H1 (cell line): Measurements from ENCODE around the gene NLRC5. TPM values are rescaled to one million over a fixed set of nuclear protein-coding genes. Genes with fewer than 3 reads are reported as not detected.

Experiments used
- CTCF ChIA-PET: fragments of 300-600 bp; sonication (Branson Sonifier 250); formaldehyde crosslinking; loops from one replicate; lab custom pipeline; 2021; ENCODE audit not compliant: partially characterized antibody; lab: Charles Lee
- POLR2A ChIA-PET: fragments of 300-600 bp; sonication (Branson Sonifier 250); formaldehyde crosslinking; loops from one replicate; lab custom pipeline; 2021; ENCODE audit warnings: inconsistent platforms; ENCODE audit not compliant: partially characterized antibody; lab: Charles Lee
- DNase-seq, 2 experiments: peaks; one replicate each; pipeline versions ENCODE4 v3.0.0 to v3.0.0-alpha.2; 2010 to 2022; ENCODE audit warnings: low spot score in 2 of 2, low read depth in 1 of 2, mixed read lengths in 1 of 2
- FAIRE-seq: peaks from 2 replicates; lab custom pipeline; 2011; peaks lifted over from hg19 to GRCh38; lab: Jason Lieb, UNC
- H2AFZ ChIP-seq: 2 replicates; pipeline ENCODE4 v1.8.1; 2012; ENCODE audit warnings: low read length, inconsistent platforms
- H2AK5ac ChIP-seq: 2 replicates; pipeline ENCODE4 v1.6.1; 2013; ENCODE audit warnings: low read depth, low read length
- H2BK120ac ChIP-seq: replicated peaks from 2 replicates; pipeline ENCODE3; 2013; ENCODE audit warnings: low read depth, low read length, inconsistent platforms
- H2BK12ac ChIP-seq: 2 replicates; pipeline ENCODE4 v1.6.1; 2013; ENCODE audit warnings: low read depth, low read length
- H2BK15ac ChIP-seq: 2 replicates; pipeline ENCODE4 v1.6.1; 2013; ENCODE audit warnings: low read length
- H2BK20ac ChIP-seq: 2 replicates; pipeline ENCODE4 v1.6.1; 2013; ENCODE audit warnings: low read length
- H2BK5ac ChIP-seq: 2 replicates; pipeline ENCODE4 v1.6.1; 2013; ENCODE audit warnings: low read depth, low read length
- H3K14ac ChIP-seq: 2 replicates; pipeline ENCODE4 v1.6.1; 2013; ENCODE audit warnings: inconsistent platforms; ENCODE audit not compliant: insufficient read length
- H3K18ac ChIP-seq: 2 replicates; pipeline ENCODE4 v1.6.1; 2013; ENCODE audit warnings: low read length; ENCODE audit errors: extremely low read depth
- H3K23ac ChIP-seq: 2 replicates; pipeline ENCODE4 v1.6.1; 2013; ENCODE audit warnings: inconsistent platforms; ENCODE audit not compliant: insufficient read length
- H3K23me2 ChIP-seq: 2 replicates; pipeline ENCODE4 v1.6.1; 2013; ENCODE audit warnings: low read depth, low read length
- H3K27ac ChIP-seq: 2 replicates; pipeline ENCODE4 v1.6.1; 2011; ENCODE audit warnings: low read depth, low read length, inconsistent platforms
- H3K27me3 ChIP-seq, 4 experiments: replicated peaks in 1 of 4; 1 replicate in 1 of 4; 2 replicates in 3 of 4; pipeline versions ENCODE4 v1.6.1 to v1.8.1; 2011 to 2013; ENCODE audit warnings: low read length in 3 of 4, mild to moderate bottlenecking in 3 of 4, inconsistent platforms in 2 of 4, mixed read lengths in 2 of 4, moderate library complexity in 1 of 4; ENCODE audit not compliant: control insufficient read depth in 3 of 4, insufficient read depth in 3 of 4; ENCODE audit errors: extremely low read depth in 1 of 4
- H3K36me3 ChIP-seq, 4 experiments: 2 replicates each; pipeline versions ENCODE4 v1.6.1 to v1.8.1; 2011 to 2013; ENCODE audit warnings: mild to moderate bottlenecking in 4 of 4, low read length in 3 of 4, moderate library complexity in 2 of 4, control low read depth in 1 of 4, inconsistent platforms in 1 of 4; ENCODE audit not compliant: insufficient read depth in 4 of 4, control insufficient read depth in 2 of 4
- H3K4ac ChIP-seq: replicated peaks from 2 replicates; pipeline ENCODE3; 2013; ENCODE audit warnings: low read length, low read depth, mixed read lengths, inconsistent platforms; ENCODE audit not compliant: insufficient read length
- H3K4me1 ChIP-seq, 4 experiments: replicated peaks in 1 of 4; 1 replicate in 1 of 4; 2 replicates in 3 of 4; pipeline versions ENCODE4 v1.6.1 to v1.8.1; 2011 to 2013; ENCODE audit warnings: low read length in 3 of 4, inconsistent platforms in 2 of 4, mixed read lengths in 1 of 4; ENCODE audit not compliant: insufficient read depth in 4 of 4, control insufficient read depth in 3 of 4
- H3K4me2 ChIP-seq, 2 experiments: 2 replicates each; pipeline versions ENCODE4 v1.6.1 to v1.8.1; 2011 to 2013; ENCODE audit warnings: low read depth in 2 of 2, low read length in 2 of 2, control low read depth in 1 of 2, inconsistent platforms in 1 of 2, mild to moderate bottlenecking in 1 of 2; ENCODE audit not compliant: insufficient read depth in 1 of 2
- H3K4me3 ChIP-seq, 4 experiments: fragments of 200-600, 300-600 bp in 1 of 4; sonication (generic), shearing (Covaris generic), sonication (Bioruptor Twin) in 1 of 4; 2 replicates each; pipeline versions ENCODE4 v1.5.1 to v1.8.1; 2011 to 2016; ENCODE audit warnings: low read length in 4 of 4, low read depth in 3 of 4, control low read depth in 2 of 4, inconsistent platforms in 2 of 4, mild to moderate bottlenecking in 2 of 4, mixed read lengths in 1 of 4, moderate library complexity in 1 of 4; ENCODE audit not compliant: insufficient read depth in 2 of 4; ENCODE audit errors: extremely low read depth in 1 of 4
- H3K56ac ChIP-seq: replicated peaks from 2 replicates; pipeline ENCODE3; 2013; ENCODE audit warnings: low read depth, mild to moderate bottlenecking, mixed read lengths, low read length, inconsistent platforms; ENCODE audit not compliant: insufficient read length
- H3K79me1 ChIP-seq: 2 replicates; pipeline ENCODE4 v1.6.1; 2013; ENCODE audit warnings: low read depth, low read length, control low read depth
- H3K79me2 ChIP-seq, 2 experiments: 2 replicates each; pipeline versions ENCODE4 v1.6.1 to v1.8.1; 2012 to 2013; ENCODE audit warnings: low read length in 2 of 2, mild to moderate bottlenecking in 2 of 2, inconsistent platforms in 1 of 2; ENCODE audit not compliant: insufficient read depth in 2 of 2, control insufficient read depth in 1 of 2
- H3K9ac ChIP-seq, 4 experiments: replicated peaks in 1 of 4; 1 replicate in 1 of 4; 2 replicates in 3 of 4; pipeline versions ENCODE4 v1.6.1 to v1.8.1; 2011 to 2013; ENCODE audit warnings: low read depth in 3 of 4, low read length in 3 of 4, control low read depth in 2 of 4, mild to moderate bottlenecking in 2 of 4, moderate library complexity in 2 of 4, inconsistent platforms in 1 of 4; ENCODE audit errors: extremely low read depth in 1 of 4
- H3K9me3 ChIP-seq, 2 experiments: 2 replicates each; pipeline versions ENCODE4 v1.6.1 to v1.8.1; 2012 to 2013; ENCODE audit warnings: mild to moderate bottlenecking in 2 of 2, moderate library complexity in 2 of 2, control low read depth in 1 of 2, inconsistent platforms in 1 of 2, low read depth in 1 of 2, low read length in 1 of 2, mixed read lengths in 1 of 2; ENCODE audit not compliant: insufficient read depth in 2 of 2
- H4K20me1 ChIP-seq, 2 experiments: replicated peaks in 1 of 2; 2 replicates each; pipeline versions ENCODE3 to v1.8.1; 2011 to 2013; ENCODE audit warnings: inconsistent platforms in 2 of 2, low read length in 2 of 2, mild to moderate bottlenecking in 1 of 2; ENCODE audit not compliant: insufficient read depth in 2 of 2, control insufficient read depth in 1 of 2
- H4K5ac ChIP-seq: 2 replicates; pipeline ENCODE4 v1.6.1; 2013; ENCODE audit warnings: low read length, low read depth, mixed read lengths, inconsistent platforms; ENCODE audit not compliant: insufficient read length
- H4K8ac ChIP-seq: 2 replicates; pipeline ENCODE4 v1.8.0; 2013; ENCODE audit warnings: mild to moderate bottlenecking, moderate library complexity, low read length, inconsistent platforms; ENCODE audit not compliant: insufficient read depth; ENCODE audit errors: extremely low read depth
- H4K91ac ChIP-seq: replicated peaks from 2 replicates; pipeline ENCODE3; 2013; ENCODE audit warnings: low read length, mixed read lengths, inconsistent platforms; ENCODE audit not compliant: insufficient read length
- TAF7 ChIP-seq: optimal IDR thresholded peaks from 2 replicates; pipeline ENCODE3; 2011; ENCODE audit warnings: low read depth, mild to moderate bottlenecking, inconsistent platforms, low read length, moderate library complexity, borderline replicate concordance
- WGBS, 2 experiments: shearing (Covaris generic) in 1 of 2; methylation state at CpG; one replicate each; pipeline versions ENCODE4 v1.1.6 to v1.1.7; 2013 to 2015; ENCODE audit warnings: low lambda C conversion rate in 2 of 2, mixed read lengths in 2 of 2, inconsistent platforms in 1 of 2, low coverage in 1 of 2, missing lambda C conversion rate in 1 of 2; ENCODE audit not compliant: insufficient replicate concordance in 2 of 2, insufficient coverage in 1 of 2, insufficient read length in 1 of 2; ENCODE audit errors: extremely low coverage in 1 of 2, missing lambda C conversion rate in 1 of 2; 5-methylcytosine and 5-hydroxymethylcytosine counted together
- polyA plus RNA-seq, 7 experiments: library from polyadenylated mRNA; depleted of rRNA in 3 of 7; stranded (reverse) in 5 of 7; unstranded in 2 of 7; fragments of >200 nt in 5 of 7; fragments of 200-250 nt in 2 of 7; gene quantifications; 1 replicate in 5 of 7; 2 replicates in 1 of 7; 4 replicates in 1 of 7; pipeline versions ENCODE4 v1.2.1 to v1.2.3, GENCODE V29; 2011 to 2013; ENCODE audit warnings: missing spikeins in 2 of 7, mixed read lengths in 2 of 7
- total RNA-seq: library from RNA; stranded (reverse); fragmentation: NEBNext Ultra II Directional; extraction: Animal tissue kit (Norgen Biotek cat#: 25700); gene quantifications from 2 replicates; pipeline ENCODE4 v1.2.1, GENCODE V29; 2021

Gene NLRC5
- total and polyA plus RNA-seq, 2 of the 8 experiments (the other 6 are each of a cell fraction or from before 2014, with no cell fraction given) = 2.2 to 3.2 TPM

DNA sequence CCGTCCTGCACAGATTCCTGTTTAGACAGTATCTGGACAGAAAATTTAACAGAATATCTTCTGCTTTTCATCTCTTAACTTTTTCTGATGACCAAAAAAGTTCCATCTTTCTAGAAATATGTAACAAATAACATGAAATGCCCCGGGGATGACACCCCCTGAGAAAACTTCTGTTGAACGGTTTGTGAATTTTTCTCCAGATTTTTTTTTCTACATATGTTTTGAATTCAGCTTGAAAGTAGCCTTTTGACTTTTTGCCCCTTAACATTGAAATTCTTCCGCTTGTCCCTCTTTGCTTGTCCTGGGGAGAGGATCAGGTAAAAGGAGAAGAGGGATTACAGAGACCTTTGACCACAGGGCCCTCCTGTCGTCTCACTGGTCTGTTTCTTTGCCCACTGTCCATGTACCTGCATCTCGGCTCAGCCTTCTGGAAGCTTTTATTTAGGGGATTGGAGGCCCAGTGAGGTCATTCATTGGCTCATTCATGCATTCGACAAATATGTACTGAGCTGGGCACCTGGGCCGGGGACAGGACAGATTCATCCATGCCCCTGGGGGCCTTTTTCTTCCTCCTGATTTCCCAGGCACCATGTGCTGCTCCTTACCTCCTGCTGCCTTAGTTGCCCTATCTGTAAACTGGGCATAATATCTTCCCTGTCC is 83.4 kb downstream of the NLRC5 start:
- H4K91ac ChIP-seq = no peak overlapping the region
- H3K79me2 ChIP-seq = no peaks in the 10 kb centered on the region
- no peak overlapping the region for H4K5ac ChIP-seq
- no peak overlapping the region for H2BK5ac ChIP-seq
- CTCF ChIA-PET = interaction anchor here (1.2 kb wide), 1 partner anchor 11 kb away, joined by 3 read pairs; no protein-coding TSS in a partner anchor
- no peak overlapping the region for H3K4ac ChIP-seq
- H3K14ac ChIP-seq = no peak overlapping the region
- no peak overlapping the region for H3K27ac ChIP-seq
- no peak overlapping the region for H2BK12ac ChIP-seq
- H4K20me1 ChIP-seq = no peaks in the 10 kb centered on the region
- no peak overlapping the region for H2AK5ac ChIP-seq
- POLR2A ChIA-PET = no interaction called here
- H3K4me1 ChIP-seq = peaks cover 0 to 4% (median 2%) of the 10 kb centered on the region in 4 experiments; a peak in 1 of 7 replicates
- H3K56ac ChIP-seq = no peak overlapping the region
- no peaks in the 10 kb centered on the region; a peak in 1 of 7 replicates for H3K27me3 ChIP-seq
- H3K23me2 ChIP-seq = peaks cover 16% of the 10 kb centered on the region; the same call in 1 of the 2 replicates
- no peak overlapping the region for H2BK20ac ChIP-seq
- H3K36me3 ChIP-seq = no peaks in the 10 kb centered on the region
- no peak overlapping the region for H2BK120ac ChIP-seq
- no peak overlapping the region for H3K4me3 ChIP-seq
- FAIRE-seq (no peak), DNase-seq (no peak)
- no peak overlapping the region for H3K18ac ChIP-seq
- no peak overlapping the region for H2BK15ac ChIP-seq
- H4K8ac ChIP-seq = no peak overlapping the region
- H3K9me3 ChIP-seq = no peaks in the 10 kb centered on the region
- no peak overlapping the region for H2AFZ ChIP-seq
- no peaks in the 10 kb centered on the region for H3K79me1 ChIP-seq
- WGBS, 2 experiments = 81% methylated on average over 8 of the region's 8 CpGs; no CpG with 5 or more reads in 1 of the 2 experiments
- H3K23ac ChIP-seq = no peak overlapping the region
- H3K4me2 ChIP-seq = no peak overlapping the region
- no peak for TF ChIP-seq TAF7
- H3K9ac ChIP-seq = no peak overlapping the region
